RCC 7860 (cell line): ENCODE results near the gene ATG4C.
A peak's percentile ranks its signal among the peaks of the same experiment; 100 is the strongest.
"Not testable (repeated sequence)": the region's sequence is repeated elsewhere in the genome, so short reads cannot be mapped to it uniquely, and the experiment has no call there.

ENCODE experiments used
- DNase-seq: peaks from one replicate; pipeline ENCODE4 v3.0.0-alpha.2; 2015; ENCODE audit warnings: low spot score
- FAIRE-seq: peaks from 2 replicates; lab custom pipeline; 2012; peaks lifted over from hg19 to GRCh38; lab: Jason Lieb, UNC

ATG4C gene

DNA sequence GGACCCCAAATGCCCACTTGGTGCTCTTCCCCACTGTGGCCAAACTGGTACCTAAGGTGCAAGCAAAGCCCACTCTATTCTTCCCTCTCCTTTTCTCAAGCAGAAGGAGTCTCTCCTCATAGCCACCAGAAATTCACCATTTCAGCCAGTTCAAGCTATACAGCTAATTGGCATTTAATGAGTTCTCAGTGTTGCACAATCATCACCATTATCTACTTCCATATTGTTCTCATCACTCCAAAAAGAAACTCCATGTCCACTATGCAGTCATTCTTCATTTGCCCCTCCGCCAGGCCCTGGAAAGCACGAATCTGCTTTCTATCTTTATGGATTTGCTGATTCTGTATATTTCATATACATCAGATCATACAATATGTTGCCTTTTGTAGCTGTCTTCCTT, 9.9 kb upstream of the ATG4C start:
- no peak for DNase-seq
- FAIRE-seq = no peak

DNA sequence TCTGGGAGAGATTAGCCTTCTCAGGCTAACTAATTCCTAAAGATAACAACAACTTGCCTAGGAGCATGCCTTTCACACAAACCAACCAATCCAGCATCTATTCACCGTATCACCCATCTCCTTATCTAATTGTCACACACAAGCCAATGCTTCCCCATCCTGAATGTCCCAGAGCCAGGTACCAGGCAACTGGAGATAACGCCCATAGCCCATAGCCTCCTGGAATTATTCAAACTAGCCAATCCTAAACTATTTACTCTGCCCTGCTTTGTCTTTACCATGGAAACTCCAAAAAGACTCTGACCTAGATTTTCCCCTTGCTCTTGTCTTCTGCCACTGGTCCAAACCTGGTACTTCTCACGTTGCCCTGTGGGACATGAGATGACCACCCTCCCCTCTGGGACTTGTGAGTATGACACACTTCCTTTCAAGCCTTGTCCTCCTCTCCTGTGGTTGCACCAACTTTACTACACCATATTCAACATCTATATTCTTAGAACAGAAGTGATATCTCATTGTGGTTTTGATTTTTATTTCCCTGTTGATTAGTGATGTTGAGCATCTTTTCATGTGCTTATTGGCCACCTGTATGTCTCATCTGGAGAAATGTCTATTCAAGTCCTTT, 8.8 kb upstream of the ATG4C start:
- DNase-seq (no peak), FAIRE-seq (no peak)

DNA sequence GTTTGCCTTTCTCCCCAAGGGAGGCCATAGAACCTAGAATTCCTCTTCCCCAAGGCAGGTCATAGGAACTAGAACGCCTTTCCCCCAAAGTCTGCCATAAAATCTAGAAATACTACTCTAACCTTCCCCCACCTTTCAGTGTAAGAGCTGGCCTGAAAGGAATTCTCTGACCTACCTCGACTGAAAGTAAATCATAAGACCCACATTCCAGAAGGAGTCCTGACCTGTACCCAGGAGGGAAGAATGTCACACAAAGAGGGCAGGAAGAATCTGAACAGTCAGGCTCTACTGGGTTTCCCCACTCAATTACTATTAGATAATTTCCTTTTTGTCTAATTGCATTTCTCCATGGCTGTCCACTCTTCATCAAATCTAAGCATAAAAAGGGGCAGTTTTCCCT, 5.7 kb upstream of the ATG4C start:
- no peak for FAIRE-seq
- no peak for DNase-seq

DNA sequence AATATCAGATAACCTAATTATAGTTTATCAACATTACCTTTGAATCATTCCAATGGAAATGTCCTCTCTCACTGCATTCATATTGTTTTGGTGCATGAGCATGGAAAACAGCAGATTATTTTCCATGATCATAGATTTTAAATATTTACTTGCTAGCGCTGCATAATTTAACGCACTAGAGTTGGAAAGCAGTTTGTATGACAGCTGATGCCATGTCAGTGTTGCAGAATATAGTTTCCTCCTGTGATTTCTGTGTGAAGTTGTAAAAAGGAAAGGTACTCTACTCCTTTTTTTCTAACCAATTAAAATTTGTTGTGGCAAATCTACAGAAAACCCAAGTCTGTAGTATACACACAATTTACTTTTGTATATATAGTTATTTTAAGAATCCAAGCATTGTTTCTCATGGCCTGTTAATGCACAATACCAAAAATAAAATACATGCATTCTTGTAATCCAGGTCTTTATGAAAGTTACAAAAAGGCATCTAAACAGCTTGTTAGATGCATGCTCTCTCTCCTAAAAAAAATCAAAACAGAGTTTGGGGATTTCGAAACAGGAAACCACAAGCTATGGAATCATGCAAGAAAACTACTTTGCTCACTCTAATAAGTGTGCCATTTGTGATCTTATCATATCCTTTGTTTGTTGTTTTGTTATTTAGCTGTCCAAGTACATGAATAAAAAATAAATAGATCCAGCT, 1.9 kb upstream of the ATG4C start:
- DNase-seq (no peak), FAIRE-seq (no peak)

DNA sequence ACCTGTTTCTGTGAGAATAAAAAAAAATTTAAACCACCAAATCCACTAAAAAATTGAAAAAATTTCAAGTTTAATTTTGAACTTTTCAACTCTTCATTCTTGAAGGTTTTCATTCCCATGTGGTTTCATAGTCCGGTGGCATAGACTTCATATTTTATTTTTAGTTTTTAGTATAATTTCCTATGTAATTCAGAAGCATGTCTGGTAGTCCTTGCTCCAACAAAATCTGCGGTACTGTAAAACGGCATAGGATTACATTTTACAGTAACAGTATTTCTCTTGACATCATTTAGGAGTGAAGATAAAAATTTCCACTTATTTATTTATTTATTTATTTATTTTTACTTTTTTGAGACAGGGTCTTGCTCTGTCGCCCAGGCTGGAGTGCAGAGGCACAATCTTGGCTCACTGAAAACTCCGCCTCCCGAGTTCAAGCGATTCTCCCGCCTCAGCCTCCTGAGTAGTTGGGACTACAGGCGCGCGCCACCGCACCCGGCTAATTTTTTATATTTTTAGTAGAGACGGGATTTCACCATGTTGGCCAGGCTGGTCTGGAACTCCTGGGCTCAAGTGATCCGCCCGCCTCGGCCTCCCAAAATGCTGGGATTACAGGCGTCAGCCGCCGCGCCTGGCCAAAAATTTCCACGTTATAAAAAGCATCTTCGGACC, 1.3 kb upstream of the ATG4C start:
- not testable (repeated sequence) for DNase-seq, FAIRE-seq

DNA sequence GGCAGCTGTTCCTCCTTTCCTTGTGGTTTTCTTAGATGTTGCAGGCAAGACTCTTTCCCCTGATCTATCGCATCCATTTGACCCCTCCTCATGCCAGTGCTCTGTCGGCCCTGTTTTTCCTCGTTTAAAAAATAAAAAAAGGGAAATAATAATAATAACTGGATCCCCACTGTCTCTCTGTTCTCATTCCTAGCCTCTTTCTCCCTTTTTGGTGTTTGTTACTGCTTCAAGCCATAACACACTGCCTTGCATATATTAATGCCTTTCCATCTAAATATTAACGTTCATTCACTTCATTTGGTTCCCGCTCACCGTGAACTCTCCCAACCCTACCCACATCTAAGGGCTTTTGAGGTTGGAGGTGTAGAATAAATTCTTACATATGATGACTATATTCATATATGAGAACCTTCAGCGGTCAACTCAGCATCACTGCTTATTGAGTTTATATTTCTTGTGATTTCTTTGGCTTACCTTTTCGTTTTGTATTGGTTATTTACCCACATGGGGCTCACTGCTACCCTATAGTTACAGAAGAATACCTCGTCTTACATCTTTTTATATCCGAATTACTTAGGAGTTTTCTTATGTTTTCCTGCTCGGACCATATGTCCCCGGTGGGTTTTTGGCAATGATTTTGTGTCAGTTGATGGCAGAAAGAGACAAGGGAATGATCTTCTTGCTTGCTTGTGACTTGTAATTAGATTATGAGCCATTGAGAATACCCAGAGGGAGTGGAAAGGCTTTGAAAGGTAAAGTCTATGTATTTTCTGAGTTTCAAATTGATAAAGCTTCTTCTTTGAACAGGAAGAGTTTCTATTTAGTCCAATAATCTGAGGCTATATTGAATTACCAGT, 805 bp downstream of the ATG4C start:
- FAIRE-seq = no peak
- DNase-seq = no peak

DNA sequence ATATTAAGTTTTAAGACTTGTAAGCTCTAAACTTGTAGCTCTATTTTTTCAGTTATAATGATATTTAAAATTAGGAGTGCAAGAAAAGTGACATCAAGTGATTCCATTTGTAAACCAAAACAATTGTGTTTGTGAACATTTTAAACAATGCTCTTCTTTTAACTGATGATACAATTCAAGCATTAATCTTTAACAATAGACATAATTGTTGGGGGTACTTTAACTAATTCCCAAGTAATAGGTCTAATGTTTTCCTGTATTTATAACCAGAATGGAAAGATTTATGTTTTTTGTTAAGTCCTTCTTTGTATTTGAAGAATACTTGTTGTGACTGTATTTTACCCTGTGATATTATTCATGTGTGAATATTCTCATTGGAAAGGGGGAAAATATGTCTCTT, 6.8 kb downstream of the ATG4C start:
- FAIRE-seq (no peak), DNase-seq (no peak)

DNA sequence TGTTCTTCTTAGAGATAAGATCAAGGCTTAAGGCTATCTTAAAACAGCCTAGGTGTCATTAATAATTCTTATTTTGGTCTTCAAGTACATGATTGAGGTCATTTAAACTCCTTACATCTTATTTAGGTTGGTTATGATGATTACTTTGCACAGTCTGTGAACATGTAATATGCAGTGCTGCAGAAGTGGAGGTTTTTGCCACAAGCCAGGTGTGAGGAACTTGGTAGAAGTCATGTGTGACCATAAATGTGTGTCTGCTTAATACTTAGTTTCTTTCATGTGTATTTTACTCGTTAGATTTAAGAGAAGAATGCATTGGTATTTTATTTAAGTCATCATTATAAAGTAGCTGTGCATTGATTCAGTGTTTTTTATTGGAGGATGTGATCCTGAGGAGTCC, 10.1 kb downstream of the ATG4C start:
- DNase-seq (no peak), FAIRE-seq (no peak)

DNA sequence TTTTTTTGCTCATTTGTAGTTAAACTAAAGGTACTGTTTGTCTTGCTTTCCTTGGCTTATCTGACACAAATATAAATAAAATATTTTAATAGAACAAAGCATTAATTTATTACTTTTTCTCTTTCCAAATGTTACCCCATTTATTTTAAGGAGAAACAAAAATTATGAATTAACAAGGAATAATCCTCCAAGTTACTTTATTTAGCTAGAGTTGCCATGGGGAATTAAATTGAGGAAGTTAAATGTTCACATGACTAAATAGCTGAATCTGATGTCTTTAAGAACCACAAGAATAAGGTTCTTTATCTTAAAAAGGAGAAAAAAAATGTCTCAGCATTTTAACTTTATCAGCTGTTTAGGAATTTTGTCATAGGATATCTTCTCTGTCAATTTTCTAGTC, 12.3 kb downstream of the ATG4C start:
- FAIRE-seq = peak; percentile 4
- DNase-seq = no peak

DNA sequence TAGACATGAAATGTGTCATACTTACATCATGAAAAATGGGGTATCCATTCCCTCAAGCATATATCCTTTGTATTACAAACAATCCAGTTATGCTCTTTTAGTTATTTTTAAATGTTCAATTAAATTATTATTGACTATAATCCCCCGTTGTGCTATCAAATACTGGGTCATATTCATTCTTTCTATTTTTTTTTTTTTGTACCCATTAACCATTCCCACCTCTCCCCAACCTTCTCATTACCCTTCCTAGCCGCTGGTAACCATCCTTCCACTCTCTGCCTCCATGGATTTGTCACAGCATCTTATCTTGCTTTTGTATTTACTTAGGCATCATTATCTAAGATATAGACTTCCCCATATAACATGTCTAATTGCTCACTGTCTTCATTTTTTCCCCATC, 15.8 kb downstream of the ATG4C start:
- DNase-seq (no peak), FAIRE-seq (no peak)

DNA sequence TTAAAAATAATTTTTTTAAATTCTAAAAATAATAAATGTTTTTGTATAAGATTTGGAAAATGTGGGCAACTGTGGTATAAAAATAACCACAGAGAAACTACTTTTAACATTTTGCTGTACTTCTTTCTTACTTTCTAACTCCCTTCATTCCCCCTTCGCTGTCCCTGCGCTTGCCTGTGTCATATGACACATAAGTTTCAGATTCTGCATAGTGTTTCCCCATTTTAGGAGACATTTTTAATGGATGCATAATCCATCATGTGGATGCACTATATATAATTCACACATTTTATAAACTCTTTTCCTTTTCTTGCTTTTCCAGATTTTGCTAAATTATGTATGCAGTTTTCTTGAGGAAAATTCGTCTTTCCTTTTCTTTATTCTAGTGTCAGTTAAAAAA, 16.3 kb downstream of the ATG4C start:
- no peak for DNase-seq
- FAIRE-seq = no peak

DNA sequence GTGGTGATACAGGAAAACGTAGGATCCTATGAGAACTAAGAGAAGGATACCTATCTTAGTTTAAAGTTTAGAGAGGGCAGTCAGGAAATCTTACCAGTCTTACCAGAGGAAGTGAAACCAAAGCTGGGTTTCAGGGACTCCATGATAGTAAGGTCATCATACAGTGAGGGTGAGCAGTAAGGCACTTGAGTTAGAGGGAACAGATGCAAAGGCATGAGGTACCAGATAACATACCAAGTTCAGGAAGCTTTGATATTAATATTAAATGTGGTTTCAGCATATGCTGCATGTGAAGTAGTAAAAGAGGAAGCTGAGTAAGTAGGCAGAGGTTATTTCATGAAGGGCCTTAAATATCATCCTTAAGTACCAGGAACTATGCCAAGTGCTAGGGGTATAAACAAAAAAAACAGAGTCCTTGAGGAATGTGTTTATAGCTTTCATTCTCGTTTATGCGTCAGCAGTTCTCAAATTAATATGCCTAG, 16.9 kb downstream of the ATG4C start:
- DNase-seq (no peak), FAIRE-seq (no peak)

DNA sequence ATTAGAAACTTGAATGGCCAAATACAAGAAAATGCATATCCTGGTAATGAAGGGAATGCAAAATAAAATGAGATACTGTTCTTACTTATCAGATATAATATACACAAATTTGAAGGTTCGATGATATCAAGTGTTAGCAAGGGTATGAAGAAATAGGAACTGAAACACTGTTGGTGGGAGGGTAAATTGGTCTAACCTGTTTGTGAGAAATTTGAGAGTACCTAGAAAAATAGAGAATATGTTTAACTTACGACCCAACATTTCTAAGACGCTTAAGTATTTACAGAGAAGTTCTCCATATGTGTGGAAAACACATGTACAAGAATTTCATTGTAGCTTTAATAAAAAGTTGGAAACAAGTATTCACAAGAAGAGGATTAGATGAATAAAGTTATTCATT, 25.9 kb downstream of the ATG4C start:
- no peak for FAIRE-seq
- DNase-seq = no peak

DNA sequence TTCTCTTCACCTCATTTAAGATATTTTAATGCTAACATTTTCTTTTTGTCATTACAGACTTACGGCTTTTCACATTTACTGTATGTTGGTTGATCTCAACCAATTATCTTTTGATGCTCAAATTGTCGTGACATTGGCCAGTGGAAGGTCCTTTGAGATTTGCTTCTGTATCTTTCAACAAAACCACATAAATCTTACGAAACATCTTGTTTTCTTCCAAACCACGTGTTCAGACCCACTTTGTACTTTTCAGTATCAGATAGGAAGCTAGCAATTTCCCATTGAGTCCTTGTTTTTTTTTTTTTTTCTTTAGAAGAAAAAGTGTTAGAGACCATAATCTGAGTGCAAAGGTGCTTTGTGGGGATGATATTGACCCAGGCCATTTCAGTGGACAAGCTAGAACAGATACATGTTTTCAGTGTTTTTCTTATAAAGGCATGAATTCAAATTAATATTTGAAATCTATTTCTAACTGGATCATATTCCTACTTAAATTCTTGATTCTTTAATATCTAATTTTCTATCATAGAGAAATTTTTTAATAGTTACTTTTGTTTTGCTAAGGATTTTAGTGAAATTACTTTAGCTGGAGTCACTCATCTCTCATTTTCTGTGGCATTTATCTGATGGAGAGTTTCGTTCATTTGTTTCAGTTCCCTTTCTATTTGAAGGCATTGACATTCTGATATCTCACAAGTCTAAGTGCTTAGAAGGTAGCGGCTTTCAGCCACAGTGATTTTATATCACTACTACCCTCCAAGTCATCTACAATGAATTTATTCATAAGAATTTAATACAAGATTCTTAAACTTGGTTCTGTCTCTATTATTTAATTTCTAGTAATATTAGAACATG, 26.7 kb downstream of the ATG4C start:
- FAIRE-seq (no peak), DNase-seq (no peak)

DNA sequence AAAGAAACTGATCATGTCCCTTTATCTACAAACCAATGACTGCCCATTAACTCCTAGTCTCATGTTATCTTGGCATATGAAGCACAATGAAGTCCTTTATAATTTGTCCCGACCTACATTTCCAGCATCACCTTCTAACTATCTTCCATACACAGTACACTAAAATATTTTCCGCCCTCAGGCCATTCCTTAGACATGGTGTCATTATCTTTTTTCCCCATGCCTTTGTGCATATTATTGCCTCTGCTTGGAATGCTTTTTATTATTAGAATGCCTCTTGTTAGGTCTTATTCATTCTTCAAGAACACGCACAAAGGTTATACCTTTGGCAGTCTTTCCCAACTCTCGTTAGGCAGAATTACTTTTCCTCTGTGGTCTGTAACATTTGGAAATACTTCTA, 39.6 kb downstream of the ATG4C start:
- DNase-seq (no peak), FAIRE-seq (no peak)

DNA sequence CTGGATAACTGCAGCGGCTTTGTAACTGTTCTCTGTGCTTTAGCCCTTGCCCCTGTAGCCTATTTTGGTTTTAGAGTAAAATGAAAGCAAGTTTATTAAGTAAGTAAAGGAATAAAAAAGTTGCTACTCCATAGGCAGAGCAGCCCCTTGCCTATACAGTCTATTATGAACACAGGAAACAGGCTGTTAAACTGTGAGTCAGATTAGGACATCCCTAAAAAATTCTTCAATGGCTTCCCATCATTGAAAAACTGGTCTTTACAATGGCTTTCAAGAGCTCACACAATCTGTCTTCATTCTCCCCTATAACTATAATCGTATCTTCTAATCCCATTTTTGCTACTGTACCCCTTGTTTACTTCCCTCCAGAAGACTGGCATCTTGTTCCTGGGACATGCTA, 43.0 kb downstream of the ATG4C start:
- FAIRE-seq (no peak), DNase-seq (no peak)

DNA sequence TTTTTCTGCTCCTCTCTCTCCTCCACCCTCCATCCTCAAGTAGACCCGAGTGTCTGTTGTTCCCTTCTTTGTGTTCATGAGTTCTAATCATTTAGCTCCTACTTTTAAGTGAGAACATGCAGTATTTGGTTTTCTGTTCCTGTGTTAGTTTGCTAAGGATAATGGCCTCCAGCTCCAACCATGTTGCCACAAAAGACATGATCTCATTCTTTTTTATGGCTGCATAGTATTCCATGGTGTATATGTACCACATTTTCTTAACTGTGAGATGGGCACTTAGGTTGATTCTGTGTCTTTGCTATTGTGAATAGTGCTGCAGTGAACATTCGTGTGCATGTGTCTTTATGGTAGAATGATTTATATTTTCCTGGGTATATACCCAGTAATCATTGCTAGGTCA, 43.9 kb downstream of the ATG4C start:
- FAIRE-seq, DNase-seq: not testable (repeated sequence)

DNA sequence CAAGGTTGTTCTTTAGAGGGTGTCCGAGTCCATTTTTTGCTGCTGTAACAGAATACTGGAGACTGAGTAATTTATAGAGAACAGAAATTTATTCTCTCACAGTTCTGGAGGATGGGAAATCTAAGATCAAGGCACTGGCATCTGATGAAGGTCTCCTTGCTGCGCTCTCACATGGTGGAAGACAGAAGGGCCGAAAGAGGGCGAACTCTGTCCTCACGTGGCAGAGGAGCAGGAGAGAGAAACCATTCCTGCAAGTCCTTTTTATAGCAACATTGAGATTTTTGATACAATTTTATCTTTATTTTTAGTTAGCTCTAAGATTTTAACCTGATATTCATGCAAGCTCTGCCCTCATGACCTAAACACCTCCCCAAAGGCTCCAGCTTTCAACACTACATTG, 48.3 kb downstream of the ATG4C start:
- no peak for DNase-seq
- no peak for FAIRE-seq

DNA sequence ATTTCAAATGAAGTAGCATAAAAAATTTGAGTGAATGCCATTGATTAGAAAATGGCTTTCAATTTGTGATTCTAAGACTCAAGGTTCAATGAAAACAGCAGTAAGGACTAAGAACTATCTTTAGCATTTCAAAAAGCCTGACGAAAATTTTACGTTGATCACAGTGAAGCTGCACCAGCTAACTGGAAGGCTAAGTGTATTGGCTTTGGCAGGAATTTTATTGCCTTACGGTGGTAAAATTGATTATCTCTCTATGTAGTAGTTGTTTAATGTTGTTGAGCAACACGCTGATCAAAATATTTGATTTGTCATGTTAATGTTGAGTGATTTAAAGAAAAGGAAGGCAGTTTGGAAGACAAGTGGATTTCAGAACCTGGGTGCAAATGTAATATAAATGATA, 49.6 kb downstream of the ATG4C start:
- no peak for DNase-seq
- FAIRE-seq = no peak

DNA sequence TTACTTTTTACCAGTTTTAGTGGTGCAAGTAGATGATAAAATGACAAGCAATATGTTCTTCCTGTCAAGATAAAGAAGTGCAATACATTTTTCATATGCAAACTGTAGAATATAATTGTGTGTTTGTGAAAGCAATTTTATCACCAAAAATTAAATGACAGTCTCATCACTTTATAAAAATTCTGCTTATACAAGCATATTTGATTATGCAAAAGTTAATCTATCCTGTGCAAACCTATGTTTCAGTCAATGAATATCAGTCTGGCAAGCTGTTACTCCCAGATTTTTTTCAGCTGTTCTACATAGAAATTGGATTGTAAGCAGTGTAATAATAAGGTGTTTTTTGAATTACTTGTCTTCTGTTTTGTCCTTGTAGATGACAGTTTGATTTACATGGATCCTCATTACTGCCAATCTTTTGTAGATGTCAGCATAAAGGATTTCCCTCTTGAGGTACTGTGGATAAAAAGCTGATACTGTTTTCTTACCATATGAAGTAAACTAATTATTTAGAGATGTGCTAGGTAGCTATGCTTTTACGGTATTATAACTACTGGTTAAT, 50.5 kb downstream of the ATG4C start:
- DNase-seq = no peak
- FAIRE-seq = no peak
